ENCODE results near the gene SALL4.

- TF ChIP-seq POLR2A (IDR thresholded peaks at IDR 0.05) (no peak), CTCF (IDR thresholded peaks at IDR 0.05) (no peak)
These were observed 49.9 kb downstream of the SALL4 start for GRCh38 chr20:51752343-51752951.
